Right ventricle myocardium superior (tissue), 1 donor: Measurements from ENCODE around the gene HS6ST1. TPM values are rescaled to one million over a fixed set of nuclear protein-coding genes. Genes with fewer than 3 reads are reported as not detected.

Source experiments
- ATAC-seq: fragments of 200-7000 bp; cut with Tn5 transposase; one replicate; pipeline ENCODE4 v1.9.1; 2020; ENCODE audit warnings: mild to moderate bottlenecking; ENCODE audit not compliant: poor library complexity
- DNase-seq: peaks from one replicate; pipeline ENCODE4 v3.0.0-alpha.2; 2020
- intact Hi-C: fragments of 100-400 bp; cut with DNase I; formaldehyde crosslinking; loops from one replicate; pipeline ENCODE4 v1.11.2; 2022
- total RNA-seq: library from RNA; stranded (reverse); fragmentation: NEBNext Ultra II Directional; extraction: Animal tissue kit (Norgen Biotek cat#: 25700); gene quantifications from one replicate; pipeline ENCODE4 v1.2.1, GENCODE V29; 2021
- donor health status: DM: no; HTN: yes; CAD: no; lungs with severe emphysema.

Gene HS6ST1
- total RNA-seq, 1 donor from 2014 or later, result 35.1 TPM

DNA sequence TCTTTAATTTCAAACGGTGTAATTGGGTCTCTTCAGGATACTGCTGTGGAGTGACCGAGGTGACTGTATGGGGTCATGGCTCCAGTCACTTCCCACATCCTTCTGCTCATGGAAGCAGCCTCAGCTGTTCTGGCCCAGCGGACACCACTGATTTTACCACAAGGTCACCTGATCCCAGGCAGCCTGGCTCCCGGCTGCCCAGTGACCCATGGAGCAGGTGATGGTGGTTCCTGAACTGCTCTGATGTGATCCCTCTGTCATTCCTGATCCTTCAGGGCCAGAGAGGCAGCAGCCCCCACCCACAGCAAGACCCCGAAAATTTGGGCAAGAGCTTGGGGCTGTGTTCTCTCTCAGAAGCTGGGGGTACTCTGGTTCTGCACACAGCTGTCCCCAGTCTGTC, 35.5 kb upstream of the HS6ST1 start:
- DNase-seq (no peak), ATAC-seq (no peak)
- intact Hi-C loops, result no loop called here

DNA sequence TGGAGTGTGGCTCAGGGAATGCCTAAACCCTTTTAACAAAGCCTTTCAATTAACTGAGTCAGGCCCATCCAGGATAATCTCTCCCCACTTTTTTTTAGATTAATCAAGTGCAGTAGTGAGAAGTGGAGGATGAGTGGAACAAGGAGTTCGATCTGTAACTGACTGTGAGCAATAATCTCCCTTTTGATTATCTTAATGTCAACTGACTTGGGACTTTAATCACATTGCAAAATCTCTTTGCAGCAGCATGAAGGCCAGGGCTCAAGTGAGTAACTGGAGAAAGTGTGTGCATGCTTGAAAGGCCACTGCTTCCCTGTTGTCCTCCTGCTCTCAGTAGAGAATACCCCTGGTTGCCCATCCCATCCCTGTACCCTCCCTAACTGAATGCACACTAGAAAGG, 32.1 kb upstream of the HS6ST1 start:
- ATAC-seq, result no peak
- DNase-seq, result no peak
- intact Hi-C loops, result no loop called here

DNA sequence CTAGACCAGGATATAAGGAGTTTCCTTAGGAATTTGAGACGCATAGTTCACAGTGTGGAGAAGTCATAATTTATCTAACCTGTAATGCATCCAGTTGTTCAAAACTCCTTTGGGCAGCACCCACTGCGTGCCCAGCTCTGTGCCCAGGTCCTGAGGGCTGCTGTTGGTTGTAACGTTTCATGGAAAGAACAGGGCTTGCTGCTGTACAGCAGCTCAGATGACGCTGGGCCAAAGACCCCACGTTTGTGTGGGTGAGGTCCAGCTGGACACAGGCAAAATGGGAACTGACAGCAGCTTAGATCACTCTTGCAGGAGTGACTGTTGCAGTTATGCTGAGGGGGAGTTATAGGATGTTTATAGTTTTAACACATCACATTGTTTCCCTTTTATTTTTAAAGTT, 30.0 kb upstream of the HS6ST1 start:
- no peak for DNase-seq
- intact Hi-C loops, result no loop called here
- ATAC-seq, result no peak

DNA sequence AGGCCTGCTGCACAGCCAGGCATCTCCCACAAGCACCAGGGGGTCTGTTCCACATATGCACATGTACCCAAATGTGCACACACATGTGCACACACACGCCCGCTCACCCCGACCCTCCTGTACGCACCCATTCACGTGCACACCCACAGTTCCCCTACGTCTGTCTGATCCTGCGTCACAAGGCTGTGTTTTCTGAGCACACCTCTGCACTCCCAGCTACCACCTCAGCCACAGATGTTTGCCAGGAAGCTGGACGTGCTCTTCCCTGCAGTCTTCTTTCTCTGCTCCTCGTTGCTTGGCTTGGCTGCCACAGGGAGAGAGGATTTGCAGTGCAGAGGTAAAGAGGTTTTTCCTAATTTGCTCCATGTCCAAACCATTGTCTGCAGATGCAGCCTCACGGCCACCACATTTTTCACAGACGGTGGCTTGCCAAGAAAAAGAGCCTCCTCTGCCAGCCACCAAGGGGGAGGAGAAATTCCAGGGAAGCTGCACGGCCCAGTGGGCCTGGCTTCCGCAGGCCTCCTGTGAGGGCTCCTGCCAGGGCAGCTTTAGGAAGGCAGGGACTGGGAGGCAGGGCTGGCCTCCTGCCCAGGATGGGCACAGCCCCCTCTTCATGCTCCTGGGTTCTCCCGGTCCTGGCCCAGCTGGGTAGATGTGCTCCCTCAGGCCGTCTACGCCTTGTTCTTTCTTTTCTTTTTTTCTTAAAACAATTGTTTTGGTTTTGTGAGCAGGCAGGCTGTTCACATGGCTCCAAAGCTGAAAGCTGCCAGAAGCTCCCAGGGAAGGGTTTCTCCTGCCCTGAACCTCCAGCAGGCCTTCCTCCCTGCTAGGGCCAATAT, 29.3 kb upstream of the HS6ST1 start:
- intact Hi-C loops, result no loop called here
- ATAC-seq (peak; percentile 97), DNase-seq (peak; percentile 88)

DNA sequence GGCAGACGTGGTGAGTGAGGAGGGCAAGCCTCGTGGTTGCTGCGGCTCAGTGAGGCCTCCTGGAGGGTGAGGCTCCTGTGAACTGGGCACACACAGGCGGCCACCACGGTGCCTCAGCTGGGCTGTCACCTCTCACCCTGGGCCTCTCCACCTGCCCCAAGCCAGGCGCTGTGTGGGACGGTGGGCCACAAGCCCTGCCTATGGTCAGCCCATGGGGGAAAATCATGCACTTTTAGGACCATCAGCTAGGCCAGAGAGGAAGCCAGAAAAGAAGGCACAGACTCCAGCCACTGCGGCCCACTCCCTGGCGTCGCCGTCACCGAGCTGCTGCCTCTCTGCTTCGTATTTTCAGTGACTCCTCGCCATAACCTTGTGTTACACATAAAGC, 28.5 kb upstream of the HS6ST1 start:
- intact Hi-C loops, result no loop called here
- no peak for DNase-seq
- ATAC-seq, result no peak

DNA sequence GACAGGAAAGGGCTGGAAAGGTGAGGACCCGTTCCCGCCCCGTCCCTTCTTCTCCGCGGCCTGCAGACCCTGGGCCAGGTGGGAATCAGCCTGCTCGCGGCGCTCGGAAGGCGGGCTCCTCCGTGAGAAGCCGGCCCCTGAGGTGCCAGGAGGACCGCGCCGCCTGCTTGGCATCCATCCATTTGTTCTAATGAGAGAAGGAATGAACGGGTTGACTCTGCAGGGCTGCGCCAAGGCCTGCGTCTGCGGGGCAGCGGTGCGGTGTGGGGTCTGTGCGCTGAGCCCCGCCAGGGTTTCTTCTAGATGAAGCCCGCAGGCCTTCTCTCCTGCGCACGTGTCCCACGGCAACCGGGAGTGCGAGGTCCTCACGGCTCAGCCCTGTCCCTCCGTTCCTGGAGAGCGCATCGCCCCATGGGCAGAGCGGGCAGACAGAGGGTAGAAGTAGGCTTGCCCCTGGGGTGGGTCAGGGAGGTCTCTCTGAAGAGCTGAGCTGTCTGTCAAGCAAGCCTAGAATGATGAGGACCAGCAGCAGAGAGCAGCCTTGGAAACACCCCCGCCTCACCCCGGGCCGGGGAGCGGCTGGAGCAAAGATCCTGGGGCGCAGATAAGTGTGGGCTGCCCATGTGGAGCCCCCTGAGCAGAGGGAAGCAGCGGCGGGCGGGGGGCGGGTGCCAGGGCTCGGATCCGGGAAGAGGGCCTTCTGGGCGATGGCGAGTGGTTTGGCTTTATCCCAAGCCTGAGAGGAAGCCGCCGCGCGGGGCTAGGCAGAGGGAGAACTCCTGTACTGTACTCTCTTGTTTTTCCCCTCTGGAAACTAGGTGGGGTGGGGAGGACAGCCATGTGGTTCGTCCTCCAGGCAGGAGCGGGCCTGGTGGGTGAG, 27.9 kb upstream of the HS6ST1 start:
- DNase-seq (no peak), ATAC-seq (no peak)
- intact Hi-C loops, result no loop called here

DNA sequence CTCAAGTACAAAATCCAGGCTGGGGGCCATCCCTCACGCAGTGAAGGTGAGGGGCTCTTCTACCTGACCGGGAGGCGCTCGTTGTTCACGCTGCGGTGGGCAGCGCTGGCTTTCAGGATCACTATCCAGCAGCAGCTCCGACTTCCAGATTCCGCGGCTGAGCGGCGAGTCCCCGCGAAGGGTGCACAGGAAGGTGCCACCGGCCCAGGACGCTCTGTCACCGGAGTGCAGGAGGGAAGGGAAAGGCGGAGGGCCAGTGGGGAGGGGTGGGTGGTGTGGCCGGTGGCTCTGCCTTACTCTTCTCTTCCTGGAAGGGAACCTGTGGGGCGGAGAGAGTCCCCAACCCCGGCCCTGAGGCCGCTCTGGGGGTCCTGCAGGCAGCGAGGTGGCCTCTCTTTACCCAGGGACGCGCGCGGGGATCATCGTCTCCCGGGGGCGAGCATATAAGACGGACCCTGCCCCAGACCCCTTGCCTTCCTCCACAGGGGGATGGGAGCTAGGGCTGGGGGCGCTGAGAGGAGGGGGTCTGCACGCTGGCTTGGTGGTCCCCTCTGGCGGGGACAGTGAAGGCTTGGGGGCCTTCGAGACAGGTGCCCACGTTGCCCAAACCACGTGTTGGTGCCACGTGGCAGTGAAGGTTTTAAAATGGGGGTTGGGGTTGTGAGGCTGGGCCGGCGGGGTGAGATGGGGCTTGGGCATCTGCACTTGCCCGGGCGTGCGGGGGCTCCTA, 26.9 kb upstream of the HS6ST1 start:
- intact Hi-C loops, result no loop called here
- ATAC-seq (no peak), DNase-seq (no peak)

DNA sequence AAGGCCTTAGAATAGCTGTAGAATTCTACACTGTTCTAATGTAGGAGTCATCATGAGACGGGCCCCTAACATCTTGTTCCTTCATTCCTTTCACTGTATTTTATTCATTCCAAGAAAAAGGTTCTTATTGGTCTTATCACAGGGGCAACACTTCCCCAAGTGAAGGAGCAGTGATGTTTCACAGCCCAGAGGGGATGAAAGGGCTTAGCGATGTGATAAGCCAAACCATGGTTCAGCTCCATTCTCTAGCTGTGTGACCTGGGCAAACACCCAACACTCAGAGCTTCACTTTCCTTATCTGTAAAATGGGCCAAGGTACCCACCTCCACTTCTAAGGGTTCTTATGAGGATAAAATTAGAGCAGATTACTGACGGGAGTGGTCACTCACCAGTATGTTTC, 25.4 kb upstream of the HS6ST1 start:
- intact Hi-C loops, result no loop called here
- DNase-seq (no peak), ATAC-seq (no peak)

DNA sequence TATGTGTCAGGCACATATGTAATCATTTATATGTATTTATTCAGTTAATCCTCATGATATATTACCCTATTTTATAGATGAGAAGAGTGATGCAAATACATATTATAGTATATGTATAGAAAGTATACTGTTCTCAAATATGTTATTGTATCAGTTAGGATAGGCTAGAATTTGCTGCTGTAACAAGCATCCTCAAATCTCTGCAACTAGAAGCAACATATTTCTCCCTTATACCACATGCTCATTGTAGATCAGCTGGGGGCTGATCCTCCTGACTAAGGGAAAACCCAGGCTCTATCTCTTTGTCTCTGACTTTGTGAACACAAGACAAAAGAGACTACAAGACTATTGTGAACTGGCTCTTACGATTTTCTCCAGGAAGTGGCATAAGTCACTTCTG, 24.8 kb upstream of the HS6ST1 start:
- DNase-seq (no peak), ATAC-seq (no peak)
- intact Hi-C loops, result no loop called here

DNA sequence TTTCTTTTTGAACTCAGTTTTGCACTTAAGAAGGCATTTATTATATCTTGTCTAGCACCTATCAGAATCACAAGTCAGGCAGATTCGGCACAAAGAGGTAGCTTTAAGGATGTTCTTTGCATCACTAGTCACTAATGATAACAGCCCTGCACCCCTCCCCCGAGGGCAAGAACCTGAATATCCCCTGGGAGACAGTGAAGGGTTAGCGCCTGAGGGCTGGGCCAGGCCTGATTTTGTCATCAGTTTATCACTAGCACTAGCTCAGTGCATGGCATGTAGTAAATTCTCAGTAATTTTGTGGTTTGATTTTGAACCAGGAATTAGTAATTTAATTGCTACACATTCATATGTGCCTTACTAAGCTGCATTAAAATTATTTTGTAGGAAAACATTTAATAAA, 23.9 kb upstream of the HS6ST1 start:
- DNase-seq (no peak), ATAC-seq (no peak)
- intact Hi-C loops, result no loop called here

DNA sequence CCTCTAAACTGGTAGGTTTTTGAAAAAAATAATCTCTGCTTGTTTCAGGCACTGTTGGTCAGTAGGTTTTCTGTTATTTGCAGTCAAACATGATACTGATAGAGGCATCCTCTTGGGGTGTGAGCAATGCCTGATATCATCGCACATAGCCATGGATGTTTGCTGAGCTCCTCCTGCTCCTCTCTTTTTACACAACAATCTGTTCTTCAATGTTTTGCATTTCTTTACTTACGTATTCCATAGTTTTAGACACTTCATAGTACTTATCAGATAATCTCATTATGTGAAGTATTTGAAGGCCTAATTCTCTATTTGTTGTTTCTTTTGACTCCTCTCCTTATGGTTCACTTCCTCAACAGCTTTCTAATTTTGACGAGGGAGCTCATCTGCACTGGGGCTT, 23.0 kb upstream of the HS6ST1 start:
- DNase-seq, result no peak
- ATAC-seq, result no peak
- intact Hi-C loops, result no loop called here

DNA sequence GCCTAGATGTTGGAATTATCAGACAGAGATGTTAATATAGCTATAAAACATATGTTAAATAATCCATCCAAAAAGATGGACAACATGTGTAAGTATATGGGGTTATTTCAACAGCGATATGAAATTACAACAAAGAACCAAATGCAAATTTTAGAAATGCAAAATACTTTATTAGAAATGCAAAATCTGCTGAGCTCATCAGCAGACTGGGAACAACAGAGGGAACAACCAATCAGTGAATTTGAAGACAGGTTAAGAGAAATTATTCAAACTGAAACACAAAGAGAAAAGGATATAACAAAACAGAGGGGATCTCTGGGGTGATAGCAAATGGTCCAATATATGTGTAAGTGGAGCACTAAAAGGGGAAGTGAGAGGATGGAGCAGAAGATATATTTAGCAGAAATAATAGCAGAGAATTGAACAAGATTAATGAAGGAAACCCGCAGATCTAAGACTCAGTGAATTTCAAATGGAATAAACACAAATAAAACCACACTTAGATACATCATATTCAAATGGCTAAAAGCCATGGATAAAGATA, 13.5 kb upstream of the HS6ST1 start:
- no peak for DNase-seq
- intact Hi-C loops, result no loop called here
- no peak for ATAC-seq

DNA sequence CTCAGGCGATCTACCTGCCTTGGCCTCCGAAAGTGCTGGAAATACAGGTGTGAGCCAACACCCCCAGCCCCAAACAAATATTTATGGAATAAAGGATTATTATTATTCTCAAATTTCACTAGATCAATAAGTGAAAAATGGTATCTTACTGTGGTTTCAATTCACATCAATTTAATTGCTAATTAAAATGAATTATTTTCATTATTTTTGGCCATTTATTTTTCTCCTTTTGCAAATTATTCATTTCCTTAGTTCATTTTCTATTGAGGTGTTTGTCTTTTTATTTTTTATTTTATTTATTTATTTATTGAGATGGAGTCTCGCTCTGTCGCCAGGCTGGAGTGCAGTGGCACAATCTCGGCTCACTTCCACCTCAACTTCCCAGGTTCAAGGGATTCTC, 11.9 kb upstream of the HS6ST1 start:
- intact Hi-C loops, result no loop called here
- DNase-seq, result no peak
- ATAC-seq, result no peak

DNA sequence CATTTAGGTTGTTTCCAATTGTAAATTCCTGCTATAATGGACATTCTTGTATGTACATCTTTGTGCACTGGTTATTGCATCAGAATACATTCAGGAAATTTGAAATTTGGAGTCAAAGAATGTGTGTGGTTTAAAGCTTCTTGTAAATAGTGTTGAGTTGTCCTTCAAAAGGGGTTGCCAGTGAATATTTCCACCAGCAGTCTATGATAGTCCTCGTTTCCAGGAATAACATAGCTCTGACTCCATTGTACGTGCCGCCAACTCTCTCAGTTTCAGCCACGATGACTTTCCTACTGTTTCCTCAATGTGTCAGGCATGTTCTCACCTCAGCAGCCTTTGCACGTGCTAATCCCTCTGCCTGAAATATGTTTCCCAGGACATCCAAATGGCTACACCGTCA, 10.9 kb upstream of the HS6ST1 start:
- no peak for ATAC-seq
- intact Hi-C loops, result loop anchor here (10.0 kb wide), 1 partner anchor 135 kb away; no protein-coding TSS in a partner anchor
- no peak for DNase-seq

DNA sequence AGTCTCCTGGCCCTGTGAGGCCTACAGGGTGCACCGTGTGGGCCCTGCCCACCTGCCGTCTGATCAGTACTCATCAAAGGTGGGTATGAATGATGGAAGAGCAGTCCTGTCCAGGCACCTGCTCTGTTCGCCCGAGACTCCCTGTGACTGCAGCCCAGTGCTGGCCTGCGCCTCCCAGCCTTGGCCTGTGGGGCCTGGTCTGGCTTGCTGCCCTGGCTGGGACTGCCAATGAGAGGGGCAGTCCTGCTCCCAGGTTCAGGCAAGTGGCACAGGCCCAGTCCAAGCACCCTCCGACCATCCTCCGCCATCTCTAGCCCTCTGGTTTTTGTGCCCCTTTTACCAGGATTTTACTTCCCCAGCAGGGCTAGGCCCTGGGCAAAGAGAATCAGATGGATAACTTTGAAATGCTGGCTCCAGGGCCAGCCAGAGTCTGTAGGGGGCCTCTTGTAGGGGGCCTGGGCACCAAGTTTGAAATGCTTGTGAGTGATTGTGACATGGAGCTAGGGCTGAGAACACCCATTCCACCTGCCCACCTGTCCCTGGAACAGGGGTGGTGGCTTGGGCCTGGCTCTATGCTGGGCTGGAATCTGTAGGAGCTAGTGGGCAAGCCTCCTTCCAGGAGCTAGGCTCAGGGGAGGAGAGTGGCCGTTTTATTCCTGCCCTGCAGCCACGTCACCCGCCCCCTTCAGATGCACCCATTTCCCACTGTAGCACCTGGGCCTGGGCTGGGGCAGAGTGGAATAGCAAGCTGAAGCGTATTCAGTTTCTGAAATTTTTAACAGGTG, 8.7 kb upstream of the HS6ST1 start:
- ATAC-seq, result no peak
- DNase-seq, result no peak
- intact Hi-C loops, result loop anchor here (10.0 kb wide), 1 partner anchor 137 kb away; no protein-coding TSS in a partner anchor

DNA sequence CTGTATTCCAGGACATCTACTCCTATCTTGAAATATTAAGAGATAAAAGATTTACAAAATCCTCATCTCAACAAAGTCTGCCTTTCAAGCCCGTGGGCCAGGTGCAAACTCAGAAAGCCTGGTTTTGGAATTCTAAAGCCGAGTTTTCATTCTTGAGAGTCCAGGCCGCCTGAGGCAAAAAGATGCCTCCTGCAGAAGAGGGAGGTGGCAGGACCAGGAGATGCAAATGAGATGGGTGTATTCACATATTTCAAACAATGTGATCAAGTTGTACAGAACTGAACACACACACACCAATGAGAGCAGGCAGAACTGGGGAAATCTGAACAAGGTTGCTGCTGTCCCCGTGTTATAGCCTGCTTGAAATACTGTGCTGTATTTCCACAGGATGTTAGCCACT, 7.7 kb upstream of the HS6ST1 start:
- intact Hi-C loops, result loop anchor here (10.0 kb wide), 1 partner anchor 138 kb away; no protein-coding TSS in a partner anchor
- DNase-seq, result no peak
- no peak for ATAC-seq

DNA sequence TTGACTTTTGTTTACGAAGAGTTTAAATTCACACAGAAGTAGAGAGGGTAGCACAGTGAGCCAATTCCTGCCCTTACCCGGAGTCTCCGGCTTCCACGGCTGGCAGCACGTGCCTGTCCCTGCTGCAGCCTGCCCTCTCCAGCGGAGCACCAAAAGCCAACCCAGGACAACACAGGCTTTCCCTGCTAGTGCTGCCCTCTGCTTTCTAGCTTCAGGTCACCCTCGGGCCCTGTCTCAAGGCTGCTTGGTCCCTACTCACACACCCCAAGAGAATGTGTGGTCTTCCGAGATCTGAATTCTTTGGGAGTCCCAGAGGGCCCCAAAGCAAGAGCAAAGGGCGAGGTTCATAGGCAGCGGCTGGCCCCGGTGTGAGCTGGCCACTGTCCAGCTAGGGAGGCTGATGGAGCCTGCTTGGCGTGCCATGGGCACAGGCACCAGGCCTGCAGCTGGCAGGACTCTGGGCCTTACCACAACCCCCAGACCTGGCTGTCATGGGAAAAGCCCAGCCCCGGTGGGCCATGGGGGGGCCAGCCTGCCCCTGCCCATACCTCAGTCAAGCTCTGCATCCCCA, 7.0 kb upstream of the HS6ST1 start:
- no peak for DNase-seq
- ATAC-seq, result peak; percentile 75
- intact Hi-C loops, result loop anchor here (10.0 kb wide), 1 partner anchor 139 kb away; no protein-coding TSS in a partner anchor

DNA sequence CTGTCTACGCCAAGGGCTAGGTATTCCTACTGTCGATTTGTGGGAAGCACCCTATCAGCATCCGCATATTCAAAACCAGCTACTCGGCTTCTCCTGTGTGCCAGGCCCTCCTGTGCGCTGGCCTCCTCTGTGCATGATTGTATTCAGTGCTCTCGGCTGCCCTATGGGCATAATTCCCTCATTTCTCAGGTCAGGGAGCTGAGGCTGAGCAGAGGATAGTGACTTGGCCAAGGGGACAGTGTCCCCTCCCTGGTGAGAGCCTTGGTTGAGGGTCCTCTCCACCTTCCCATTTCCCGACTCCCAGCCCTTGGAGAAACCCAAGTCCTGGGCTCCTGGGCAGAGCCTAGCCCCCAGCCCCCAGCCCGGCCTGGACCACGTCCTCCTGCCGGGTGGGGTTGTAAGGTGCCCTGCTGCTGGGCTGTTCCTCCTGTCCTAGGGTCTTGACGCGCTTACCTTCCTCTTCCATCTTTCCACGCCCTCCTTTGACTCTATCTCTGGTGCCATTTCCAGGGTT, 6.3 kb upstream of the HS6ST1 start:
- intact Hi-C loops, result loop anchor here (5.0 to 10.0 kb wide), 2 partner anchors 140 to 207 kb away; no protein-coding TSS in a partner anchor
- ATAC-seq, result no peak
- DNase-seq, result no peak
